Measurements from ENCODE around the gene RUVBL2. TPM values are rescaled to one million over a fixed set of nuclear protein-coding genes. Genes with fewer than 3 reads are reported as not detected.

The RUVBL2 gene
- polyA plus RNA-seq, 1 donor: 55.3 TPM

GRCh38 chr19:48963371-48964204 lies 30.1 kb upstream of the RUVBL2 start:
- DNase-seq (ENCODE audit: low read depth): no peak

DNA sequence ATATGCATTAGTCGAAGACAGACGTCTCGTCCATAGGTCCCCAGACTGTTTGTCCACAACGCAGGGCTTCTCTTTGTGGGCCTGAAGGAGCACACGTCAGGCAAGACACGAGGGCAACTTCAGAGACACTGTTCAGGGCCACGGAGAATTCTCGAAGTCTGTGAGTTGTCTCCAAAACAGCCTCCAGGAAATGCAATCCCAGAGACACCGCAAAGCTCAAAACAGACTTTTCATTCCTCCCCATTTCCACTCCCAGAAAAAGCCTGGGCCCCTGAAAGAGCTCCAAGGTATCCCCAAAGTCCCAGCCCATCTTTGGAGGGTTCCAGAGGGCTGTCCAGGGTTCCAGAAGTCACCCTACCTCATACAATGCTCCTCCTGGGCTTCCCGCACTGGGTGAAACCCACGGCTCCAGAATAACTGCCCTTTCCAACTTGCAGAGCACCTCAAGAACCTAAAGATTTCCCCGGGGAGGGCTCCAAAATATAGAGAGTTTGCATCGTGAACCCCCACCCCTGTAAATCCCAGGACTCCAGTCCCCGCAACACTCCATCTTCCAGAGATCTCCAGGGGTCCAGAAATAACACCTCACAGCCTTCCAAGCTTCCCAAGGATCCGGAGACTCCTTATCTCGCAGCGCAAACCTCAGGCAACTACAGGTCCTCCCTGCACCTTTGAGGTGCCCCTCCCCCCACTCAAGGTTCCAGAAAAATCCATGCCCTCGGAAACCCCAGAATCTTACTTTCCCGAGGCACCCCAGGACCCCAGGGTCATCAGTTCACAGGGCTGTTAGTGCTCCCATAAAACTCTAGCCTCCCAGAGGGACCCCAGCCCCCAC lies 29.3 kb upstream of the RUVBL2 start:
- no peak for DNase-seq (ENCODE audit: low read depth)

- DNase-seq (ENCODE audit: low read depth): peak; percentile 86
Observed at GRCh38 chr19:48965040-48965805, 28.5 kb upstream of the RUVBL2 start, which contains the start of gene FTL. Gene FTL (plus strand): TSS chr19:48965309. CDS start chr19:48965508, 199 bp downstream.

DNA sequence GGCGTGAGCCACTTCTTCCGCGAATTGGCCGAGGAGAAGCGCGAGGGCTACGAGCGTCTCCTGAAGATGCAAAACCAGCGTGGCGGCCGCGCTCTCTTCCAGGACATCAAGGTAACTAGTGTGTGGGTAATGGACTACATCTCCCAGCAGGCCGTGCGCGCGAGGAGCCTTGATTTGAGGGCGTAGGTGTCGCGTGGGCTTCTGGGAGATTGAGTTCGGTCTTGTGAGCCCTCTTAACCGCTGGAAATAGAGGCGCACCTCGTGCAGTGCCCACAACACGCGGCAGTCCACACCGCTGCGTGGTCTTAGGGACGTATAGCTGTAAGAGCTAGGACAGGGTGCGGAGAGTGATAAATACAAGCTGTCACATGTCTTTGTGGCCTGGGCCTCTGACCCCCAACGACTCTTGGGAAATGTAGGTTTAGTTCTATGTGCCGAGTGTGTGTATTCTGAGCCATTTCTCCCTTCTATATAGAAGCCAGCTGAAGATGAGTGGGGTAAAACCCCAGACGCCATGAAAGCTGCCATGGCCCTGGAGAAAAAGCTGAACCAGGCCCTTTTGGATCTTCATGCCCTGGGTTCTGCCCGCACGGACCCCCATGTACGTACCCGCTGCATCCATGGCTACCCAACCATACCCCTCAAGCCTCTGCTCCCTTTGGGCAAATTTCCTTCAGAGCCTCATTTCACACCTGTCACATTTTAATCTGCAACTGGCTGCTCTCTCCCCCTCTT lies 27.7 kb upstream of the RUVBL2 start:
- peak; percentile 59 for DNase-seq (ENCODE audit: low read depth)

DNA sequence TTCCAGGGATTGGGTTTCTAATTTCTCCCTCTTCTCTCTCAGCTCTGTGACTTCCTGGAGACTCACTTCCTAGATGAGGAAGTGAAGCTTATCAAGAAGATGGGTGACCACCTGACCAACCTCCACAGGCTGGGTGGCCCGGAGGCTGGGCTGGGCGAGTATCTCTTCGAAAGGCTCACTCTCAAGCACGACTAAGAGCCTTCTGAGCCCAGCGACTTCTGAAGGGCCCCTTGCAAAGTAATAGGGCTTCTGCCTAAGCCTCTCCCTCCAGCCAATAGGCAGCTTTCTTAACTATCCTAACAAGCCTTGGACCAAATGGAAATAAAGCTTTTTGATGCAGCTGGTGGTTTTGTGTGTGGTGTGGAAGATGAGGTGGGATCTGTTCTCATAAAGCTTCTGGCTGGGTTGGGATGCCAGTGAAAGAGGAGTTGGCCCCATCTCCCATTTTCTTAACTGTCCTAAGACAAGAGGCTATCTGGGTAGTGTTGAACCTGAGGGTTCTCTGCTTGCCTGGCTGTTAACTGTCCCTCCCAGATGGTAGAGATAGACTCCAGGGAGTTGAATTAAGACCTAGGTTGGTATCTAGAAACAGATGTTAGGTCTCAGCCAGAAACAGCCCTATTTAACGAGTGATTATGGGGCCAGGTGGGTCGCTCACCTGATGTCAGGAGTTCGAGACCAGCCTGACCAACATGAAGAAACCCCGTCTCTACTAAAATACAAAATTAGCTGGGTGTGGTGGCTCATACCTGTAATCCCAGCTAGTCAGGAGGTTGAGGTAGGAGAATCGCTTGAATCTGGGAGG lies 26.9 kb upstream of the RUVBL2 start:
- no peak for DNase-seq (ENCODE audit: low read depth)

GRCh38 chr19:48967346-48968178 lies 26.1 kb upstream of the RUVBL2 start:
- no peak for DNase-seq (ENCODE audit: low read depth)

- no peak for DNase-seq (ENCODE audit: low read depth)
Observed at GRCh38 chr19:48968179-48968661, 25.5 kb upstream of the RUVBL2 start.

DNA sequence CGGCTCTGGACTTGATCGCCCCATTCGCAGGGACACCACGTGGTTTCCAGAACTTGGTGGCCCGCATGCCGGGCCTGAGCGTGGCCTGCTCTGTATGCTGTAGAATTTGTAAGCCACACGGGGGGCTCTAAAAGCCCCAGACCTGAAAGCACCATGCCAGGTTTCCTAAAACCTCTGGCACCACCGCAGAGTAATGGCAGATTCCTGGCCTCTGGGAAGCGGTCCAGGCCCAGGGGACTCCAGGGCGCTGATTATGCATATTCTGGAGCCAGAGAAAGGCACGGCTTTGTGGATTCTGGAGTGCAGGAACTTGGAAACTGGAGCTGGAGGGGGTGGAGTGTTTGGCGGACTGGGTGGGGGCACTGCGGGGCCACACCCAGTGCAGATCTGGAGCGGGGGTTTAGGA lies 24.9 kb upstream of the RUVBL2 start:
- DNase-seq (ENCODE audit: low read depth): no peak

GRCh38 chr19:48969276-48970138 lies 24.2 kb upstream of the RUVBL2 start:
- DNase-seq (ENCODE audit: low read depth): no peak

GRCh38 chr19:48970139-48970766 lies 23.4 kb upstream of the RUVBL2 start:
- no peak for DNase-seq (ENCODE audit: low read depth)

- no peak for DNase-seq (ENCODE audit: low read depth)
Observed at GRCh38 chr19:48970923-48971395, 22.7 kb upstream of the RUVBL2 start.

DNA sequence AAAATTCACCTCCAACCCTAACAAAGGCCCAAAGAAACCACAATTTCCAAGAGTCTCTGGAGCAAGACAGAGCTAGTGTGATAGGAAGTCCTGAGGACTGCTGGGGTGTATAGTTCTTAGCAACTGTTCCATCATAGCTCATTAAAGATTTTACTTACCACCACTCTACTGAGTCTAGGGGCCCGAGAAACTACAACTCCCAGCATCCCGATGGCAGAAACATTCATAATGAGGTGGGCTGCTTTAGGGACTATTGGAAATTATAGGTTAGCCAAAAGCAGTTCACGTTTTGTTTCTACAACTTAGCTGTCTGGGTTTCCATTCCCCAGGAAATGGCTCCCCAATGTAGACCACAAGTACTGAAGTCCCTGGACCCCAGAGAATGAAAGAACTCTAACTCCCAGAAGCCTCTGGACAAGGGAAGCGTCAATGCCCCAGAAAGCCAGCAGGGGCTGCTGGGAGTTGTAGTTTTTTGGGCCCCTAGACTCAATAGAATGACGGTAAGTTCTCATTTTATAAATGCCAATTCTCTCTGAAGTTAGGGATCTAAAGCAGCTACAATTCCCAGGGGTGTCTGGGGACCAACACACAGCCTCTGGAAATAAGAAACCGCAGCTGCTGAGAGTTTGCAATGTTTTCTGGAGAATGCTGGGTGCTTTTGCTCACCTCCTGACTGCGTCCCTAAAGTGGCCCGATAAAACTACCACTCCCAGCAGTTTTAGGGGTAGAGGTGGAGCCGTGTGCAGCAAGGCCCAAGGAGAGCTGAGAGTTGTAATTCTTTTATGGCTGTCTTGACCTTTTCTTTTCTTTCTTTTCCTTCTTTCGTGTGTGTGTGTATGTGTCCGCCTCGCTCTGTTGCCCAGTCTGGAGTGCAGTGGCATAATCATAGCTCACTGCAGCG lies 17.5 kb upstream of the RUVBL2 start:
- no peak for DNase-seq (ENCODE audit: low read depth)

DNA sequence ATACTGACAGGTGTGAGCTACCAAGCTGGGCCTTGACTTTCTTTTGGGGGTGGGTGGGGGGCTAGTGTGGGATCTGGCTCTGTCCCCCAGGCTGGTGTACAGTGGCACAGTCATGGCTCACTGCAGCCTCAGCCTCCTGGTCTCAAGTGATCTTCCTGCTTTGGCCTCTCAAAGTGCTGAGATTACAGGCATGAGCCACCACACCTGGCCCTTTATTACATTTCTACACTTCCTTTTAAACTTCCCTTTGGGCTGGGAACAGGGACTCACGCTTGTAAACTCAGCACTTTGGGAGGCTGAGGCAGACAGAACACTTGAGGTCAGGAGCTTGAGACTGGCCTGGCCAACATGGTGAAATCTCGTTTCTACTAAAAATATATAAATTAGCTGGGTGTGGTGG lies 16.6 kb upstream of the RUVBL2 start:
- no peak for DNase-seq (ENCODE audit: low read depth)

DNA sequence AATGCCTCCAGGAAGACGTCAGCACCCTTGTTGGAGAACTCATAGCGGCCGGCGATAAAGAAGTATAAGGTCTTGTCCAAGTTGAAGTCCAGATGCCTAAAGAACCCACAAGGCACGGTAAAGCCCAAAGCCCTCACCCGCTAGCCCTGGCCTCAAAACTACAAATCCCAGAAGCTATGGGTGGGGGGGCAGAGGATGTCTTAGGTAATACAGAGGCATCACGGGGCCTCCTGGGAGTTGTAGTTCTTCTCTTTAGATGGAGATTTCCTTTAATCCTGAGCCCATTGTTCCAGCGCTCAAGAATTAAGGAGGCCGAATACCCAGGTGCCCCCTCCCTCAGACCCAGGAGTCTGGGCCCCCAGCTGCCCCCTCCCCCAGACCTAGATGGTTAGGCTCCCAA lies 11.4 kb upstream of the RUVBL2 start:
- no peak for DNase-seq (ENCODE audit: low read depth)

DNA sequence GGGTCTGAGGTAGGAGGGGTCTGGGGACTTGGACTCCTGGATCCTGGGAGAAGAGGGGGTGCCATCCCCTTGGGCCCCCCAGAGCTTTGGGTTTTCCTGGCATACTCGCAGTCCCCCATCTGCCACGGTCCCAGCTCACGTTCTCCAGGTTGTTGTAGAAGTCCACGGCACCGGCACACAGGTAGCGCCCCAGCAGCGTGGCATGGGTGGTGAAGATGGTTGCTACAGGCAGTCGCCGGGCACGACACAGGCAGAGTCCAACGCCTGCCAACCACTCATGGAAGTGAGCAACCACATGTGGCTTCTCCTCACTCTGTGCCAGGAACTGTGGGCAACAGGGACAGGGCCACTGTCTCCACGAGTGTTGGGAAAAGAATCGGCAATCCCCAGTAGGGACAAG lies 8.0 kb upstream of the RUVBL2 start:
- no peak for DNase-seq (ENCODE audit: low read depth)

GRCh38 chr19:48986211-48986610 lies 7.5 kb upstream of the RUVBL2 start:
- DNase-seq (ENCODE audit: low read depth): no peak

- DNase-seq (ENCODE audit: low read depth): no peak
Observed at GRCh38 chr19:48987323-48987722, 6.4 kb upstream of the RUVBL2 start.
